Limb (tissue), 2 donors: ENCODE results near the gene DEK.
"Not testable (repeated sequence)": the region's sequence is repeated elsewhere in the genome, so short reads cannot be mapped to it uniquely, and the experiment has no call there.

Experiments used
- DNase-seq, 2 donors: peaks; one replicate each; pipeline ENCODE4 v3.0.0-alpha.2; 2016; ENCODE audit errors: extremely low spot score in 2 of 2

The DEK gene

DNA sequence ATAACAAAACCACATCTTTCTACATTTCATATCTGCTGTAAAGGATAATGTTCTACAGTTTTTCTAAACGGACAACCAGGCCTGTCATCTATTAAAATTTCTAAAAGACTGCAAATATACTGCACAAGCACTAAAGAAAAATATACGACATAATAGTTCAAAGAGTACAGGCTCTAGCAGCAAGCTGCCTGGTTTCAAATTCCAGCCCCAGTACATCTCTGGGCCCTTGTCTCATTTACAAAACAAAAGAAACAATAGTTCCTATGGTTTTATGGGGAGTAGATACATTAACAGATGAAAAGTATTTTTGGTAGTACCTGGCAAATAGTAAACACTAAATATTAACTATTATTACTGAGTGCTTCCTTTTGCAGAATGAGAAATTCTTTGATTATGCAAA, 24.1 kb downstream of the DEK start:
- DNase-seq: no peak

DNA sequence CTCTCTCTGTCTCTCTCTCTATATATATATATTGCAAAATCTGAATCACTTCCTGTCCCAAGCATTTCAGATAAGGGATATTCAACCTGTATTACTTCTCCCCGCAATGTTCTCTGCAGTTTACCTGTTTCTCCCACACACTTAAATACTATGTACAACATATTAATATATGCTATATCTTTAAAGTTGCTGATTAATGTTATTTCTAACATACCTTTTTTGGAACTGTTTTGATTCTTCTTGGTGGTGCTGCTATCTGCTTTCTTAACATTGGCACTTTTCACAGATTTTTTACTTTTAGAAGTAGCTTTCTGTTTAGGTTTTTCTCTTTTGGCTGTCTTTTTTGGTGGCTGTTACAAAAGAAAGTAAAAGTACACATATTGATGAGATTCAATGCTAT, 27.2 kb downstream of the DEK start:
- no peak for DNase-seq

DNA sequence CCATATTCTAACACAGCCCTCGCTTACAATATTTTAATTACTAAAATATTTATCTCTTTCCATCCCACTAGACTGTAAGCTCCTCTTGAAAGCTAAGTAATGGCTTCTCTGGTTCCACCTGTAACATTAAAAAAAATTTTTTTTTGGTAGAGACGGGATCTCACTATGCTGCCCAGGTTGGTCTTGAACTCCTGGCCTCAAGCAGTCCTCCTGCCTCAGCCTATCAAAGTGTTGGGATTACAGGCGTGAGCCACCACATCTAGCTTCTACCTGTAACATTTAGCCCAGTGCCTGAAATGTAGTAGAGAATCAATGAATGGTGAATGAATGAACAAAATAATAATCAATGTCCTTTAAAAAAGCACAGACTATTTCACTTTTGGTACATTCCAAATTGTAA, 28.8 kb downstream of the DEK start:
- no peak for DNase-seq

GRCh38 chr6:18234564-18234963, 29.8 kb downstream of the DEK start:
- DNase-seq: no peak

- not testable (repeated sequence) for DNase-seq
These were observed 30.6 kb downstream of the DEK start for GRCh38 chr6:18233770-18234169.

- DNase-seq: not testable (repeated sequence)
These were observed 32.5 kb downstream of the DEK start for GRCh38 chr6:18231856-18232255.

DNA sequence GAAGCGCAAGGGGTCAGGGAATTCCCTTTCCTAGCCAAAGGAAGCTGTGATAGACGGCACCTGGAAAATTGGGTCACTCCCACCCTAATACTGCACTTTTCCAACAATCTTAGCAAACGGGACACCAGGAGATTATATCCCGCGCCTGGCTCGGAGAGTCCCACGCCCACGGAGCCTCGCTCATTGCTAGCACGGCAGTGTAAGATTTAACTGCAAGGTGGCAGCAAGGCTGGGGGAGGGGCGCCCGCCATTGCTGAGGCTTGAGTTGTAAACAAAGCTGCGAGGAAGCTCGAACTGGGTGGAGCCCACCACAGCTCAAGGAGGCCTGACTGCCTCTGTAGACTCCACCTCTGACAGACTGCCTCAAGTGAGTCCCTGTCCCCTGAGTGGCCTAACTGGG, 35.7 kb downstream of the DEK start:
- DNase-seq: not testable (repeated sequence)

DNA sequence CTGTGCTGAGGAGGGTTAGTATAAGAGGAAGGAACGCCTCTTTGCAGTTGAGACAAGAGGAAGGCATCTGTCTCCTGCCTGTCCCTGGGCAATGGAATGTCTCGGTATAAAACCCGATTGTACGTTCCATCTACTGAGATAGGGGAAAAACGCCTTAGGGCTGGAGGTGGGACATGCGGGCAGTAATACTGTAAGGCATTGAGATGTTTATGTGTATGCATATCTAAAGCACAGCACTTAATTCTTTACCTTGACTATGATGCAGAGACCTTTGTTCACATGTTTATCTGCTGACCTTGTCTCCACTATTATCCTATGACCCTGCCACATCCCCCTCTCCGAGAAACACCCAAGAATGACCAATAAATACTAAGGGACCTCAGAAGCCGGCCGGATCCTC, 37.2 kb downstream of the DEK start:
- not testable (repeated sequence) for DNase-seq

DNA sequence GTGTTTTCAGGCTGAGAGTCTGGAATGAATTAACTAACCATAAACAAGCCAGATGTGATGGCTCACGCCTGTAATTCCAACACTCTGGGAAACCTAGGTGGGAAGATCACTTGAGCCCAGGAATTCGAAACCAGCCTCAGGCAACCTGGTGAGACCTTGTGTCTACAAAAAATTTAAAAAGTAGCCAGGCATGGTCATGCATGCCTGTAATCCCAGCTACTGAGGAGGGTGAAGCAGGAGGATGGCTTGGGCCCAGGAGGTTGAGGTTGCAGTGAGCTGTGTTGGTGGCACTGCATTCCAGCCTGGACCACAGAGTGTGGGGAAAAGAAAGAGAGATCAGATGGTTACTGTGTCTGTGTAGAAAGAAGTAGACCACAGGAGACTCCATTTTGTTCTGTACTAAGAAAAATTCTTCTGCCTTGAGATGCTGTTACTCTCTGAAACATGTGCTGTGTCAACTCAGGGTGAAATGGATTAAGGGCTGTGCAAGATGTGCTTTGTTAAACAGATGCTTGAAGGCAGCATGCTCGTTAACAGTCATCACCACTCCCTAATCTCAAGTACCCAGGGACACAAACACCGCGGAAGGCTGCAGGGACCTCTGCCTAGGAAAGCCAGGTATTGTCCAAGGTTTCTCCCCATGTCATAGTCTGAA, 37.8 kb downstream of the DEK start:
- DNase-seq: not testable (repeated sequence)

GRCh38 chr6:18221288-18221615, 43.1 kb downstream of the DEK start:
- no peak for DNase-seq

DNA sequence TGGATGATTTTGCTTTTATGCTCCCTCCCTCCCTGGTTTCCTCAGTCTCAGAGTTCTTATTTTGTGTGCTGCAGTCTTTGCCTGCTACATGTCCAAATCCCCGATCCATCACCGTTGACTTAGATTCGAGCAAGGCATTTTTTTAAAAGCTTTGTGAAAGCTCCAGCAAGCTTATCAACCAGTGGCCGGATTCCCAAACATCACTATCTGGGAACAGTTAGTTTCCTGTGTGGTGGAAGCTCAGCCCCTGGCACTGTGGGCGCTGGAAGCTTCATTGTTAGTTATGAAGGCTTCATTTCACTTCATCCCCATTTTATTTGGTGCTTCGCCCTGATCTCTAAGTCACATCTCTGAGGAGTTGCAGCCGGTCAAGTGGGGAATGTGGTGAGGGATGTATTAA, 44.7 kb downstream of the DEK start:
- no peak for DNase-seq

DNA sequence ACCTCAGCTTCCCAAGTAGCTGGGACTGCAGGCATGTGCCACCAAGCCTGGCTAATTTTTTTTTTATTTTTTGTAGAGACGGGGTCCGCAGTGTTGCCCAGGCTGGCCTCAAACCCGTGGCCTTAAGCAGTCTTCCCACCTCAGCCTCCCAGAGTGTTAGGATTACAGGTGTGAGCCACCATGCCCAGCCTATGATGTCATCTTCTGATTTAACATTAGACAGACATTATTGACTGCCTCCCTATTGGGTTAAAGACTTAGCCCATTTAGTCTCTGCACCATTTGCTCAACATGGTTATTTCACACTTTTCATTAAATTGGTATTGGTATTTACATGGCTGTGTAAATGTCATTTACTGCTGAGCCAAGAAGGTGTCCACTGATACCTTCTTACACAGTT, 46.1 kb downstream of the DEK start:
- no peak for DNase-seq

DNA sequence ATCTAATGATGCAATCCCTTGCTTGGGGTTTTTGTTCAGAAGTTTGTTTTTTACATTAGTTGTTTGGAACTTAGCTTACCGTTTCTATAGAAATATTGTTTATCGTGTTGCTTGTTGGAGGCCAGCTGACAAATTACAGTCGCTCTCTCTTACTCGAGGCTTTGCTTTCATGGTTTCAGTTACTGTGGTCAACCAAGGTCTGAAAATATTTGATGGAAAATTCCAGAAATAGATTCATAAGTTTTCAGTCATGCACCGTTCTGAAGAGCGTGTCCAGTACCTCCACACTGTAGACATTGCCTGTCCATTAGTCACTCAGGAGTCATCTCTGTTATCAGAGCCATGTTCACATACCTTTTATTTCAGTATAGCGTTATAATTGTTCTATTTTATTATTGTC, 47.9 kb downstream of the DEK start:
- no peak for DNase-seq

DNA sequence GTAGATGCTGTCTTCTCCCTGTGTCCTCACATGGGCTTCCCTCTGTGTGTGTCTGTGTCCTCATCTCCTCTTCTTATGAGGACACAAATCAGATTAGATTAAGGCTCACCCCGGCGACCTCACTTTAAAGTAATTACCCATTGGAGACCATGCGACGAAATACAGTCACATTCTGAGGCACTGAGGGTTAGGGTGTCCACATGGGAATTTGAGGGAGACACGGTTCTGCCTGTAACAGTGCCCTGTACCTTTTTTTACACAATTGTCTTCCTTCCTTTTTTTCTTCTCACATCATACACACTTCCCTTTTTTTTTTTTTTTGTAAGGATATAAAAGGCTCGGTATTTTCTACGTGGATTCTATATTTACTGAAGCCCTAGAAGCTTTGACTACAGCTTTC, 48.9 kb downstream of the DEK start:
- DNase-seq: no peak

DNA sequence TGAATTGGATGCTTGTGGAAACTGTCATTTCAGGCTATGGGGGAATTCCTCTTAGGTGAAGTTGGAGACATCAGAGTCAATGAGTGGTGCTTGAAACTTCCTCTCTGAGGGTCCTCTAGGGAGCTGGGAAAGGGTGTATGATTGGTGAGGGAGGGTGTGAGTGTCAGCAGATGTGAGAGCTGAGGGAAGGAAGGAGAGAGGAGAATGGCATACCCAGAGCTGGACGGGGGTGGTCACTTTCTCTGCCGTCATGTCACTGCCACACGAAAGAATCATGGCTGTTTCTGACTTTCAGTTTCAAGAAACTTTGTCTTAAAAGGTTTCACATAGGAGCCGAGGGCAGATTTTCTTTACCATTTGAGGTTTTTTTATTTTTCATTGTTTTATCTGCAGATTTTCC, 50.3 kb downstream of the DEK start:
- no peak for DNase-seq

DNA sequence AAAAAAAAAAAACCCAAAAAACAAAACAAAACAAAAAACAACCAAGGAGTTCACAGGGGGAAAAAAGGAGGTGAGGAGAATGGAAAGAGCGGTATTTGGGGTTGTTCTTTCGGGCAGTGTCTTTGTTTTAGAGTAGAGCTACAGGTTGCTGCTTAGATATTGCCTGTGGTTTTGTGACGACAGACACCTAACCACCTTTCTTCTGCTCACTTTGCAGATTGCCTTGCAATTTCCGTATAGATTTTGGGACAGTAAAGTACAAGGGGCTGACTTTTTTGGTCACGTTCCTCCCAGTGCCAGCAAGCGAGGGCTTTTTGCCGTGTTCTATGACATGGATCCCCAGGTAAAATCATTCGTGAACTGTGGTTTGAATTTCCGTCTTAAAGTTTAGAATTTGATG, 50.9 kb downstream of the DEK start:
- no peak for DNase-seq

GRCh38 chr6:18212231-18212630, 52.1 kb downstream of the DEK start:
- no peak for DNase-seq

DNA sequence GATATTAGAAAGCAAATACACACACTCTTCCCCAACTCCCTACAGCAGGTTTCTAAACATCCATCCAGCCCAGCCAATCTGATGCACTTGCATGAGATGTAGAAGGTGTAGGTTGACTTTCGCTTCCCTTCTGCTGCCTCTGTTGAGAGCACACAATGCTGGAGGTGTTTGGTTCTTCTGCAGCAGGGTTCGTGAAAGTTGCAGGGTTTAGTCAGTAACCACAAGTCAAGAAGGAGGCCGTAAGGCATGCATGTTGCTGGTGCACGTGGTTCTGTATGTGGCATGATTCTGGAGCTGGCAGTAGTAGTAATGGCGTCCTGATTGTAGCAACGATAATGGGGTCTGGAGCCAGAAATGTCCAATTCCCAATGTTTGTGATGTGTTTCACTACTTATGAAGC, 53.0 kb downstream of the DEK start:
- no peak for DNase-seq

DNA sequence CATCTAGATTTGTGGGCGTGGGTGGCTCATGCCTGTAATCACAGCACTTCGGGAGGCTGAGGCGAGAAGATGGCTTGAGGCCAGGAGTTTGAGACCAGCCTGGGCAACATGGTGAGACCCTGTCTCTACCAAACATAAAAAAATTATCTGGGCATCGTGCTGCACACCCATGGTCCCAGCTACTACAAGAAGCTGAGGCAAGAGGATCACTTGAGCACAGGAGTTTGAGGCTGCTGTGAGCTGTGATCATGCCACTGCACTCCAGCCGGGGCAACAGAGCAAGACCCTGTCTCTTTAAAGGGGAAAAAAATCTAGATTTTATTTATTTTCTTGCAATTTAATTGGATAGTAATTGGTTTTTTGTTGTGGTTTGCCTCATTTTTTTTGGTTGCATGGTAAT, 53.6 kb downstream of the DEK start:
- DNase-seq: no peak

GRCh38 chr6:18209539-18210197, 54.7 kb downstream of the DEK start:
- DNase-seq: no peak

DNA sequence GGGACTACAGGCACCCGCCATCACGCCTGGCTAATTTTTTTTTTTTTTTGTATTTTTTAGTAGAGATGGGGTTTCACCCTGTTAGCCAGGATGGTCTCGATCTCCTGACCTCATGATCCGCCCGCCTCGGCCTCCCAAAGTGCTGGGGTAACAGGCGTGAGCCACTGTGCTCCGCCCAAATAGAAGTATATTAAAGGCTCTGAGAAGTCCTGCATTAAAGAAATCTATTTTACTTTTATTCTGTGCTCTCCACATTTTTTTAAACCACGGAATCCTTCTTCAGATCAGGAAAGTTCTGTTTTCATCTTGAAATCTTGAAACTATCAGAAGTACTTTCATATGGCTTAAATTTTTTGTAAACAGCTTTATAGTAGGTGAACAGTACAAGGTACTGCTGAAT, 55.6 kb downstream of the DEK start:
- DNase-seq: not testable (repeated sequence)

DNA sequence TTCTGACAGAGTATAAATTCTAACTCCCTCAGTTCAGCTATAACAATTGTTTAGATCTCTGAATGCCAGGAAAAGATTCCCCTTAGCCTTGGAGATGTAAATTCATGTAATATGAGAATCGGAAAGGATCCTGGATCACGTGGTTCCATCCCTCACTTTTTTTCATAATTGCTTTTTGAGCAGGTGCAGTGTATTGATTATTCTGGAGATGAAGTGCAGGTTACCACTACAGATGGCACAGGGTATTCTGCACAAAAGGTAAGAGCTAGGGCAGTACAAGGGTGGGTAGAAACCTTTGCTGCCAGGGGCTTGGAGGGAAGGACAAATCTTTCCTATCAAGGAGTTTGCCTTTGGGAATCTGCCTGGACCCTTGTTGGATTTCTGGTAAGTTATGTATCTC, 56.4 kb downstream of the DEK start:
- no peak for DNase-seq

- DNase-seq: no peak
These were observed 56.9 kb downstream of the DEK start for GRCh38 chr6:18207438-18207837.

DNA sequence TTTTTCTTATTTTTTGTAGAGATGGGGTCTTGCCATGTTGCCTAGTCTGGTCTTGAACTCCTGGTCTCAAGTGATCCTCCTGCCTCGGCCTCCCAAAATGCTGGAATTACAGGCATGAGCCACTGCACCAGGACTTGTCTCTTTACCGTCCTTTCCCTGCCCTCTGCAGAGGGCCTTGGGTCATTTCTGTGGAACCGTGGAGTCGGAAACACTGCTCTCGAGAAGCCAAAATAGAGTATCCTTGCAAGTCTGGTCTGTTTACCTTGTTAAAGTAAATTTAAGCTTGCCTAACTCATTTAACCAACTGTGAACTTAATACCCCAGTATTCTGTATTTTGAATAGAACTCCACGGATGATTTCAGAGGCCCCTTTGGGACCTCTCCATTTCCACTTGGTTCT, 57.7 kb downstream of the DEK start:
- DNase-seq: no peak
